HG03432 (cell line): Measurements from ENCODE around the gene TBL1Y.
A peak's percentile ranks its signal among the peaks of the same experiment; 100 is the strongest.
"Not testable (repeated sequence)": the region's sequence is repeated elsewhere in the genome, so short reads cannot be mapped to it uniquely, and the experiment has no call there.

ENCODE experiments used
- ATAC-seq: cut with Tn5 transposase; IDR thresholded peaks from one replicate; pipeline ENCODE4 v1.9.1; 2021; ENCODE audit warnings: mild to moderate bottlenecking, moderate library complexity; ENCODE audit not compliant: unreplicated experiment

TBL1Y gene

GRCh38 chrY:6972271-6972887, 61.9 kb downstream of the TBL1Y start:
- no peak for ATAC-seq

- no peak for ATAC-seq
Measured at GRCh38 chrY:6974971-6975370, 64.5 kb downstream of the TBL1Y start.

GRCh38 chrY:6977783-6978182, 67.3 kb downstream of the TBL1Y start:
- ATAC-seq: no peak

- ATAC-seq: no peak
Measured at GRCh38 chrY:6983221-6983620, 72.7 kb downstream of the TBL1Y start.

- no peak for ATAC-seq
Measured at GRCh38 chrY:6987811-6988210, 77.3 kb downstream of the TBL1Y start.

GRCh38 chrY:6989886-6990620, 79.6 kb downstream of the TBL1Y start:
- no peak for ATAC-seq

- no peak for ATAC-seq
Measured at GRCh38 chrY:6992041-6992440, 81.5 kb downstream of the TBL1Y start.

GRCh38 chrY:6995987-6996386, 85.5 kb downstream of the TBL1Y start:
- no peak for ATAC-seq

- no peak for ATAC-seq
Measured at GRCh38 chrY:6997503-6998066, 87.1 kb downstream of the TBL1Y start.

GRCh38 chrY:6999905-7000304, 89.4 kb downstream of the TBL1Y start:
- ATAC-seq: peak; percentile 87

- no peak for ATAC-seq
Measured at GRCh38 chrY:7002581-7002980, 92.1 kb downstream of the TBL1Y start.

GRCh38 chrY:7007911-7008310, 97.4 kb downstream of the TBL1Y start:
- no peak for ATAC-seq

- ATAC-seq: no peak
Measured at GRCh38 chrY:7008578-7009355, 98.3 kb downstream of the TBL1Y start.

- ATAC-seq: no peak
Measured at GRCh38 chrY:7013051-7013450, 102.6 kb downstream of the TBL1Y start.

GRCh38 chrY:7016521-7016920, 106.0 kb downstream of the TBL1Y start:
- no peak for ATAC-seq

GRCh38 chrY:7017244-7018080, 107.0 kb downstream of the TBL1Y start:
- ATAC-seq: peak; percentile 64

GRCh38 chrY:7039037-7039436, 128.5 kb downstream of the TBL1Y start:
- no peak for ATAC-seq

GRCh38 chrY:7040662-7041061, 130.2 kb downstream of the TBL1Y start:
- ATAC-seq: no peak

GRCh38 chrY:7041983-7042382, 131.5 kb downstream of the TBL1Y start:
- no peak for ATAC-seq

GRCh38 chrY:7052461-7052860, 142.0 kb downstream of the TBL1Y start:
- ATAC-seq: not testable (repeated sequence)

GRCh38 chrY:7056886-7057285, 146.4 kb downstream of the TBL1Y start:
- no peak for ATAC-seq
